ENCODE measurements around the gene STXBP6.
"Not testable (repeated sequence)": the region's sequence is repeated elsewhere in the genome, so short reads cannot be mapped to it uniquely, and the experiment has no call there.

STXBP6 gene

GRCh38 chr14:24806061-24806678, 243.8 kb downstream of the STXBP6 start:
- DNase-seq (ENCODE audit: insufficient read length) (peak; percentile 19), FAIRE-seq (peak; percentile 27)
- TF ChIP-seq POLR2AphosphoS5 (IDR thresholded peaks at IDR 0.05; ENCODE audit: low read depth, low read length) (no peak), POLR2A (IDR thresholded peaks at IDR 0.05; ENCODE audit: low read depth, low read length) (no peak), TAF1 (IDR thresholded peaks at IDR 0.05; ENCODE audit: borderline replicate concordance, low read depth, low read length) (no peak)

- no peak for TF ChIP-seq POLR2AphosphoS5 (IDR thresholded peaks at IDR 0.05; ENCODE audit: low read depth, low read length)
- TF ChIP-seq TAF1 (IDR thresholded peaks at IDR 0.05; ENCODE audit: borderline replicate concordance, low read depth, low read length), result no peak
- no peak for TF ChIP-seq POLR2A (IDR thresholded peaks at IDR 0.05; ENCODE audit: low read depth, low read length)
- DNase-seq (ENCODE audit: insufficient read length) (no peak), FAIRE-seq (no peak)
These were observed 245.3 kb downstream of the STXBP6 start for GRCh38 chr14:24804552-24805212.

GRCh38 chr14:24803933-24804494, 245.9 kb downstream of the STXBP6 start:
- TF ChIP-seq POLR2A (IDR thresholded peaks at IDR 0.05; ENCODE audit: low read depth, low read length) (no peak), TAF1 (IDR thresholded peaks at IDR 0.05; ENCODE audit: borderline replicate concordance, low read depth, low read length) (no peak), POLR2AphosphoS5 (IDR thresholded peaks at IDR 0.05; ENCODE audit: low read depth, low read length) (no peak)
- DNase-seq (ENCODE audit: insufficient read length), result no peak
- no peak for FAIRE-seq

- DNase-seq (ENCODE audit: insufficient read length); FAIRE-seq: not testable (repeated sequence)
These were observed 246.5 kb downstream of the STXBP6 start for GRCh38 chr14:24803426-24803825.

GRCh38 chr14:24802236-24802635, 247.7 kb downstream of the STXBP6 start:
- DNase-seq (ENCODE audit: insufficient read length) (no peak), FAIRE-seq (no peak)
- TF ChIP-seq POLR2A (IDR thresholded peaks at IDR 0.05; ENCODE audit: low read depth, low read length) (no peak), POLR2AphosphoS5 (IDR thresholded peaks at IDR 0.05; ENCODE audit: low read depth, low read length) (no peak), TAF1 (IDR thresholded peaks at IDR 0.05; ENCODE audit: borderline replicate concordance, low read depth, low read length) (no peak)

- FAIRE-seq, result no peak
- DNase-seq (ENCODE audit: insufficient read length), result no peak
- TF ChIP-seq TAF1 (IDR thresholded peaks at IDR 0.05; ENCODE audit: borderline replicate concordance, low read depth, low read length) (no peak), POLR2AphosphoS5 (IDR thresholded peaks at IDR 0.05; ENCODE audit: low read depth, low read length) (no peak), POLR2A (IDR thresholded peaks at IDR 0.05; ENCODE audit: low read depth, low read length) (no peak)
These were observed 248.9 kb downstream of the STXBP6 start for GRCh38 chr14:24801024-24801423.

GRCh38 chr14:24798911-24799462, 251.0 kb downstream of the STXBP6 start:
- TF ChIP-seq TAF1 (IDR thresholded peaks at IDR 0.05; ENCODE audit: borderline replicate concordance, low read depth, low read length) (no peak), POLR2A (IDR thresholded peaks at IDR 0.05; ENCODE audit: low read depth, low read length) (no peak), POLR2AphosphoS5 (IDR thresholded peaks at IDR 0.05; ENCODE audit: low read depth, low read length) (no peak)
- DNase-seq (ENCODE audit: insufficient read length) (no peak), FAIRE-seq (no peak)

- no peak for DNase-seq (ENCODE audit: insufficient read length)
- no peak for TF ChIP-seq POLR2AphosphoS5 (IDR thresholded peaks at IDR 0.05; ENCODE audit: low read depth, low read length)
- no peak for TF ChIP-seq POLR2A (IDR thresholded peaks at IDR 0.05; ENCODE audit: low read depth, low read length)
- TF ChIP-seq TAF1 (IDR thresholded peaks at IDR 0.05; ENCODE audit: borderline replicate concordance, low read depth, low read length), result no peak
- no peak for FAIRE-seq
These were observed 254.5 kb downstream of the STXBP6 start for GRCh38 chr14:24795406-24795805.

GRCh38 chr14:24794644-24795305, 255.2 kb downstream of the STXBP6 start:
- TF ChIP-seq POLR2A (IDR thresholded peaks at IDR 0.05; ENCODE audit: low read depth, low read length), result no peak
- no peak for TF ChIP-seq POLR2AphosphoS5 (IDR thresholded peaks at IDR 0.05; ENCODE audit: low read depth, low read length)
- no peak for TF ChIP-seq TAF1 (IDR thresholded peaks at IDR 0.05; ENCODE audit: borderline replicate concordance, low read depth, low read length)
- DNase-seq (ENCODE audit: insufficient read length), result no peak
- no peak for FAIRE-seq

- TF ChIP-seq POLR2AphosphoS5 (IDR thresholded peaks at IDR 0.05; ENCODE audit: low read depth, low read length), result no peak
- no peak for DNase-seq (ENCODE audit: insufficient read length)
- FAIRE-seq, result no peak
These were observed 259.8 kb downstream of the STXBP6 start for GRCh38 chr14:24790196-24790595.

- DNase-seq (ENCODE audit: insufficient read length) (no peak), FAIRE-seq (no peak)
- no peak for TF ChIP-seq POLR2A (IDR thresholded peaks at IDR 0.05; ENCODE audit: low read depth, low read length)
- TF ChIP-seq TAF1 (IDR thresholded peaks at IDR 0.05; ENCODE audit: borderline replicate concordance, low read depth, low read length), result no peak
- TF ChIP-seq POLR2AphosphoS5 (IDR thresholded peaks at IDR 0.05; ENCODE audit: low read depth, low read length), result no peak
These were observed 260.5 kb downstream of the STXBP6 start for GRCh38 chr14:24789378-24789884.

Measured in GM12892 (cell line).